BJ (cell line): ENCODE data around the gene AKIRIN2. TPM values are rescaled to one million over a fixed set of nuclear protein-coding genes. Genes with fewer than 3 reads are reported as not detected.

Experiments
- CTCF ChIA-PET: fragments of 350-600 bp; formaldehyde crosslinking; extraction: SDS; loops from one replicate; lab custom pipeline; 2021; ENCODE audit warnings: antibody characterized with exemption, inconsistent platforms; lab: Yijun Ruan, JAX
- POLR2A ChIA-PET: fragments of 300-600 bp; sonication (Branson Sonifier 250); formaldehyde crosslinking; extraction: SDS; loops from one replicate; lab custom pipeline; 2021; ENCODE audit warnings: antibody characterized with exemption; lab: Charles Lee
- DNase-seq: peaks from one replicate; pipeline ENCODE4 v3.0.0-alpha.2; 2011; ENCODE audit warnings: low read depth
- H3K27me3 ChIP-seq: 2 replicates; pipeline ENCODE4 v1.6.0; 2011; ENCODE audit warnings: low read length; ENCODE audit not compliant: control insufficient read depth, insufficient read depth
- H3K36me3 ChIP-seq: 2 replicates; pipeline ENCODE4 v1.5.1; 2011; ENCODE audit warnings: low read length; ENCODE audit not compliant: control insufficient read depth, insufficient read depth
- H3K4me3 ChIP-seq: 2 replicates; pipeline ENCODE4 v1.5.1; 2011; ENCODE audit warnings: low read depth, mild to moderate bottlenecking, control low read depth, low read length
- CTCF ChIP-seq: IDR thresholded peaks from 2 replicates; pipeline ENCODE4 v1.5.1; 2011; ENCODE audit warnings: low read depth, mild to moderate bottlenecking, control low read depth, inconsistent platforms, low read length, moderate library complexity; ENCODE audit not compliant: insufficient read depth
- polyA plus RNA-seq: library from polyadenylated mRNA; depleted of rRNA; stranded (reverse); fragments of >200 nt; gene quantifications from 2 replicates; pipeline ENCODE4 v1.2.3, GENCODE V29; 2011

The AKIRIN2 gene
- polyA plus RNA-seq, 1 experiment = 8.1 TPM

- Histone ChIP-seq H3K27me3 (no peaks in the 10 kb centered on the region), H3K36me3 (no peaks in the 10 kb centered on the region), H3K4me3 (no peak overlapping the region)
- DNase-seq = peak; percentile 53
- CTCF ChIA-PET = no interaction called here
- POLR2A ChIA-PET = no interaction called here
- no peak for TF ChIP-seq CTCF
Observed at GRCh38 chr6:87731818-87732661, 30.0 kb upstream of the AKIRIN2 start.

GRCh38 chr6:87731080-87731479 lies 29.0 kb upstream of the AKIRIN2 start:
- TF ChIP-seq CTCF = no peak
- no peaks in the 10 kb centered on the region for H3K27me3 ChIP-seq
- no peak for DNase-seq
- no peak overlapping the region for H3K4me3 ChIP-seq
- no peaks in the 10 kb centered on the region for H3K36me3 ChIP-seq
- ChIA-PET POLR2A (no interaction called here), CTCF (no interaction called here)

GRCh38 chr6:87729965-87730719 lies 28.1 kb upstream of the AKIRIN2 start:
- H3K36me3 ChIP-seq = no peaks in the 10 kb centered on the region
- no peak for TF ChIP-seq CTCF
- no peak for DNase-seq
- no peak overlapping the region for H3K4me3 ChIP-seq
- ChIA-PET POLR2A (no interaction called here), CTCF (interaction anchor here (1.2 kb wide), 2 partner anchors 11 to 26 kb away, joined by 3 to 4 read pairs; no protein-coding TSS in a partner anchor)
- no peaks in the 10 kb centered on the region for H3K27me3 ChIP-seq

- Histone ChIP-seq H3K36me3 (no peaks in the 10 kb centered on the region), H3K4me3 (no peak overlapping the region), H3K27me3 (no peaks in the 10 kb centered on the region)
- CTCF ChIA-PET = no interaction called here
- no peak for DNase-seq
- POLR2A ChIA-PET = no interaction called here
- TF ChIP-seq CTCF = no peak
Observed at GRCh38 chr6:87728706-87729105, 26.7 kb upstream of the AKIRIN2 start.

- no peak for TF ChIP-seq CTCF
- no peak for DNase-seq
- H3K27me3 ChIP-seq = no peaks in the 10 kb centered on the region
- H3K4me3 ChIP-seq = no peak overlapping the region
- ChIA-PET CTCF (no interaction called here), POLR2A (no interaction called here)
- no peaks in the 10 kb centered on the region for H3K36me3 ChIP-seq
Observed at GRCh38 chr6:87724983-87725811, 23.2 kb upstream of the AKIRIN2 start.
